GF-D8 (cell line): ENCODE results near the gene OCLN.
"Not testable (repeated sequence)": the region's sequence is repeated elsewhere in the genome, so short reads cannot be mapped to it uniquely, and the experiment has no call there.

Source experiments
- DNase-seq: peaks from one replicate; lab custom pipeline; 2025; lab: John Stamatoyannopoulos, UW

OCLN gene

GRCh38 chr5:69491838-69492390 lies 676 bp upstream of the OCLN start:
- DNase-seq, result no peak

- DNase-seq, result no peak
Measured at GRCh38 chr5:69492923-69493395, 369 bp downstream of the OCLN start.

GRCh38 chr5:69493396-69494133 lies 975 bp downstream of the OCLN start:
- DNase-seq, result no peak

GRCh38 chr5:69494452-69494851 lies 1.9 kb downstream of the OCLN start:
- no peak for DNase-seq

- DNase-seq, result no peak
Measured at GRCh38 chr5:69497006-69497520, 4.5 kb downstream of the OCLN start.

GRCh38 chr5:69498384-69498783 lies 5.8 kb downstream of the OCLN start:
- no peak for DNase-seq

GRCh38 chr5:69502367-69502766 lies 9.8 kb downstream of the OCLN start:
- DNase-seq, result no peak

- no peak for DNase-seq
Measured at GRCh38 chr5:69502767-69503488, 10.3 kb downstream of the OCLN start.

GRCh38 chr5:69504036-69504435 lies 11.4 kb downstream of the OCLN start:
- no peak for DNase-seq

- DNase-seq, result no peak
Measured at GRCh38 chr5:69505306-69505705, 12.7 kb downstream of the OCLN start.

- no peak for DNase-seq
Measured at GRCh38 chr5:69509212-69509611, 16.6 kb downstream of the OCLN start.

- DNase-seq, result no peak
Measured at GRCh38 chr5:69510694-69511093, 18.1 kb downstream of the OCLN start.

GRCh38 chr5:69512740-69513260 lies 20.2 kb downstream of the OCLN start:
- no peak for DNase-seq

- DNase-seq, result not testable (repeated sequence)
Measured at GRCh38 chr5:69515570-69515969, 23.0 kb downstream of the OCLN start.

GRCh38 chr5:69516769-69517168 lies 24.2 kb downstream of the OCLN start:
- DNase-seq, result no peak

GRCh38 chr5:69517763-69518212 lies 25.2 kb downstream of the OCLN start:
- DNase-seq, result no peak

- no peak for DNase-seq
Measured at GRCh38 chr5:69519285-69519684, 26.7 kb downstream of the OCLN start.

GRCh38 chr5:69522035-69522434 lies 29.4 kb downstream of the OCLN start:
- no peak for DNase-seq

GRCh38 chr5:69525490-69525889 lies 32.9 kb downstream of the OCLN start:
- DNase-seq, result no peak

GRCh38 chr5:69526660-69527059 lies 34.1 kb downstream of the OCLN start:
- DNase-seq, result no peak

GRCh38 chr5:69527128-69527770 lies 34.7 kb downstream of the OCLN start:
- DNase-seq, result no peak

GRCh38 chr5:69528035-69528434 lies 35.4 kb downstream of the OCLN start:
- DNase-seq, result no peak
